HEK293T (cell line): ENCODE measurements around the gene TMEM169.

Experiments
- ARNT ChIP-seq: fragments of 450-650 bp; IDR thresholded peaks from 2 replicates; pipeline ENCODE4 v1.6.1; 2017; ENCODE audit warnings: mild to moderate bottlenecking
- BHLHE40 ChIP-seq: fragments of 450-650 bp; IDR thresholded peaks from 2 replicates; pipeline ENCODE4 v1.6.1; 2016; ENCODE audit warnings: mild to moderate bottlenecking, moderate library complexity, borderline replicate concordance
- FOXA1 ChIP-seq: fragments of 450-650 bp; IDR thresholded peaks from 2 replicates; pipeline ENCODE4 v1.6.1; 2016; ENCODE audit warnings: mild to moderate bottlenecking
- FOXK2 ChIP-seq: fragments of 450-650 bp; IDR thresholded peaks from 2 replicates; pipeline ENCODE4 v1.6.1; 2016; ENCODE audit warnings: mild to moderate bottlenecking
- FOXM1 ChIP-seq: fragments of 450-650 bp; IDR thresholded peaks from 2 replicates; pipeline ENCODE4 v1.6.1; 2017; ENCODE audit warnings: mild to moderate bottlenecking, borderline replicate concordance
- LEF1 ChIP-seq: fragments of 450-650 bp; IDR thresholded peaks from 2 replicates; pipeline ENCODE4 v1.6.1; 2017; ENCODE audit warnings: mild to moderate bottlenecking, borderline replicate concordance
- SP1 ChIP-seq: fragments of 450-650 bp; IDR thresholded peaks from 2 replicates; pipeline ENCODE4 v1.6.1; 2017
- SUZ12 ChIP-seq: fragments of 450-650 bp; IDR thresholded peaks from 2 replicates; pipeline ENCODE4 v1.6.1; 2016; ENCODE audit warnings: mild to moderate bottlenecking
- TARDBP ChIP-seq: fragments of 450-650 bp; IDR thresholded peaks from 2 replicates; pipeline ENCODE4 v1.6.1; 2016
- ZNF384 ChIP-seq: fragments of 450-650 bp; IDR thresholded peaks from 2 replicates; pipeline ENCODE4 v1.6.1; 2016

DNA sequence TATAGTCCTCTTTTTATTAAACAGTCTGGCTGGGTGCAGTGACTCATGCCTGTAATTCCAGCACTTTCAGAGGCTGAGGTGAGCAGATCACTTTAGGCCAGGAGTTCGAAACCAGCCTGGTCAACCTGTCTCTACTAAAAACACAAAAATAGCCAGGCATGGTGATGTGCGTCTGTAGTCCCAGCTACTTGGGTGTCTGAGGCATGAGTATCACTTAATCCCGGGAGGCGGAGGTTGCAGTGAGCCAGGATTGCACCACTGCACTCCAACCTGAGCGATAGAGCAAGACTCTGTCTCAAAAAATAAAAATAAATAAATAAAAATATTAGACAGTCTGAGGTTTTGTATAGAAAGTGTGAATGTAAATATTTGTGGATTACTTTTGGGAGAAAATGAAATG lies 45.2 kb downstream of the TMEM169 start:
- TF ChIP-seq FOXM1 (no peak), ZNF384 (no peak), SP1 (no peak), FOXA1 (no peak), SUZ12 (no peak), ARNT (no peak), TARDBP (no peak), FOXK2 (no peak), LEF1 (no peak), BHLHE40 (no peak)
